ENCODE data around the gene ALCAM.
A peak's percentile ranks its signal among the peaks of the same experiment; 100 is the strongest.

The ALCAM gene

DNA sequence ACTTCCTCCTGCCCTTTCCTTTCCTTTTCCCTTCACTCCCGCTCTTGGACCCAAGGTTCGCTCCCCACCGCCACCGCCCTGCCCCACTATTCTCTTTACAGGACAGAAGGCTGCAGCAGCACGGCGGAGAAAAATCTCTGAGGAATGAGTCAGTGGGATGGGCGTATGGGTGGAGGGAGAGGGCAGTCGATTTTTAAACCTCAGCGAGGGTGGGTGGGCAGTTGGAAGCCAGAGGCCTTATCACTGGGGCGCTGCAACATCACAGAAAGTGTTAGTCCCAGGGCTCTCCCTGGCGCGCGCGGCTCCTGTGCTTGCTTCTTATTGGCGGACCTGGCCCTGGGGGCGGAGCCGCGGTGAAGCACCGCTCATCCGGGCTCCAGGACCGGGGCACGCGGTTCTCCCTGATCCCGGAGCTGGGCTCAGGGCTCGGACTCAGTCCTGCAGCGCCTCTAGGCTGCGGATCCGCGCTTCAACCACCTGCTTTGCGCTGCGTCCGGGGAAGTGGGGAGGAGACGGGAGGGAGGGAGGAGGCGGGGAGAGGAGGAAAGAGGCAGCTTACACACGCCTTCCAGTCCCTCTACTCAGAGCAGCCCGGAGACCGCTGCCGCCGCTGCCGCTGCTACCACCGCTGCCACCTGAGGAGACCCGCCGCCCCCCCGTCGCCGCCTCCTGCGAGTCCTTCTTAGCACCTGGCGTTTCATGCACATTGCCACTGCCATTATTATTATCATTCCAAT, at the start of gene ALCAM:
Gene ALCAM, plus strand, starts transcription at position 584 of the 737 bp plus-strand sequence.
- peak; percentile 91 for DNase-seq (ENCODE audit: low spot score)

DNA sequence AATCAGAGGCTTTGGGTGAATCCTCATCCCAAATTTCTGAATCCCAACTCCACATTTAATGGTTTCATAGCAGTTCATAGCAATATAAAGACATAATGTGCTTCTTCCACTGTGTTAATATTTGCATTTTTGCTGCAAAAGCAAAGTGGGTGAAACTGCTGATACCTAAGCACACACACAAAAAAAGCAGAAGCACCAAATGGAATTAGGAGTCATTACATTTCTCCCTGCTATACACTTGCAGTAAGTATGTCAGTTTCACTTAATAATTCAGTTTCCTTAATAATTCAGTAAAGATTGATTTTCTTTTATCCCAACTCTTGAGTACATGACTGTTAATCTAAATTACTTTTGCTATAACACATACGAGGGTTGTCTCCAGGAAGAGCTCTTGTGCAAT, 48.9 kb upstream of the ALCAM start:
- no peak for DNase-seq (ENCODE audit: low spot score)

DNA sequence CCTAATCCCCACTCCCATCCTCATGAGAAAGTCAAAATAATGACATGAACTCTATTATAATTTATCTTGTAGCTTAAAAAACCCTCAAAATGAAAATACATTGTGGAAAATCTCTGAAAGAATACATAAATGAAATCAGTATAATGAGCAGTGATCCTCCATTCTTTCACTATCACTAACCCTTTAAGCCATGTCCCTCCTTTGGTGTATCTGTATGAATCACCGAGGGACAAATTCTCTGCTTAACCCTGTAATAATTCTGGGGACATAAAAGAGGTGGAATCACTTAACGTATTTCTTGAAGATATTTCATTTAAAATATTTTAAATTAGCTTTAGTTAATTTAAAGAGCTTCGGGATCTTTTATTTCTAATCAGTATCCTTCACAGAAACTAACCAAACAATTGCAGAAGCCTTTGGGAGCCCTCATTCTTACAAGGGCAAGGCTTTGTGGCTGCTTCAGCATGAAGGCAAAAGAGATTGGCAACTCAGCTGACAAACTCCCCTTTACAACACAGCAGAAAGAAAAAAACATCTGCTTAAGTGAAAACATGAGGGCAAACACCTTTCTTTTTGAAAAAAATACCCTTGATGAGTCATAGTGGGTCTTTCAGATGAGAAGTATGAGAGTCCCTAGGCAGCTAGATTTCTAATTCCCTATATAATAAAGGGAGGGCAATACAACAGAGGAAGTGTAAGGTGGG, 44.0 kb upstream of the ALCAM start:
- no peak for DNase-seq (ENCODE audit: low spot score)

DNA sequence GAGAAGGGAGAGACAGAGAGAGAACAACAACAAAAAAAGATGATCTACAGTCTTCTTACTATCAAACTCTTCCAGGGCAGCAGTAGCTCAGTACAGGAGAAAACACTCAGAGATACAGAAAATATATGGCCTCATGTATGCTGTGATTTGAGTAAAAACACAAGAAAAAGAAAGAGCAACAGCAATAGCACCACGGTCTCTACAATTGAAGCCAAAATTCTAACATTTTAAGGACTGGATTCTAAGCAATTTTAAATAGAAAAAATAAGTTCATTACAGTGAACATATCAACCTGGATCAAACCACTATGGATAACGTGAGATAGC, 43.5 kb upstream of the ALCAM start:
- no peak for DNase-seq (ENCODE audit: low spot score)

DNA sequence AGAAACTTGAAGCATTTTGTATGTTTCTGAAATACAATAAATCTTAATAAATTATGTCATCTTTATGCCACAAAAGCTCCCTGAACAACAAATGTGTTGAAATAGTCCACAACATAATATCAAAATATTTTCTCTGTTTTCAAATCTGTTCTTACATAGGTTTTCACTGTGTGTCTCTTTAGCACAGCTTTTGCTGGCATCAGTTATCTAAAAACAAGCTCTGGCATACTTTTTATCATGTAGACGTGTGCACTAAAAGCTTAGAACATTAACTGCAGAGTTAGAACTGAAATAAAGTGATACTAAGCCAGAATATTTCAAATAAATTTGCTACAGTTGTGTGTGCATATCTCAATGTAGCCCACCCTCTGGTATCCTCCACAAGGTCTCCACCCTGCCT, 41.8 kb upstream of the ALCAM start:
- no peak for DNase-seq (ENCODE audit: low spot score)

DNA sequence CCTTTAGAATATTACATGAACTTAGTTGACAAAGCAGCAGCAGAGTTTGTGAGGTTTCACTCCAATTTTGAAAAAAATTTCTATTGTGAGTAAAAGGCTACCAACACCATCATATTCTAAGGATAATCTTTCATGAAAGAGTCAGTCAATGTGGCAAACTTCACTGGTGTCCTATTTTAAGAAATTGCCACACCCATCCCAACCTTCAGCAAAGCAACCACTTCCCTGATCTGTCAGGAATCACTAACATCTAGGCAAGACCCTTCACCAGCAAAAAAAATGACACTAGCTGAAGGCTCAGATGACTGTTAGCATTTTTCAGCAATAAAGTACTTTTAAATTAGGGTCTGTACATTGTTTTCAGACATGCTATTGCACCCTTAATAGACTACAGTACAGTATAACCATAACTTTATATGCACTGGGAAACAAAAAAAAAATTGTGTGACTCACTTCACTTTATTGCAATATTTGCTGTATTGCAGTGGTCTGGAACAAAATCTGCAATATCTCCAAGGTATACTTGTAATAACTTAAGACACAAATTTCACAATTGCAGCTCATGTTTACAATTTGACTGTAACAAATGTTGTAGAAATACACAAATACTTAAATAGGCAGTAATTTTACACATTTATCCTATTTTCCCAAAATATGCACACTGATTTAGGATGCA, 38.9 kb upstream of the ALCAM start:
- no peak for DNase-seq (ENCODE audit: low spot score)

DNA sequence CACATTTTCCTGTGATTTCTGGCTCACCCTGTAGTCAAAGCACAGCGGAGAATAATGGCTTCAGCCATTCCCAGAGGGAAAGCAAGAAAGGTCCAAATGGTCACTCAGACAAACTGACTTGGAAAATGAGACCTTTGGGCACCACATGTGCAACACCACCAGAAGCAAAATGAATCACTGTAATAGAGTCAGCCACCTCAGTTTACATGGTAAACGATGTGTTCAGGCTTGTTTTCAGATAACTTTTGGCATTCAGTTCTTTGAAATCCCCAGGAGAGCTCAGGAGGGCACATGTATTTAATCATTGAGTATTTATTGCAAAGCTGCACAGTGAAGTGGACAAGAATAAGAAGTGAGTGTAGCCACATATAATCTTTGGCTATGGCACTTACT, 38.4 kb upstream of the ALCAM start:
- DNase-seq (ENCODE audit: low spot score) = no peak

DNA sequence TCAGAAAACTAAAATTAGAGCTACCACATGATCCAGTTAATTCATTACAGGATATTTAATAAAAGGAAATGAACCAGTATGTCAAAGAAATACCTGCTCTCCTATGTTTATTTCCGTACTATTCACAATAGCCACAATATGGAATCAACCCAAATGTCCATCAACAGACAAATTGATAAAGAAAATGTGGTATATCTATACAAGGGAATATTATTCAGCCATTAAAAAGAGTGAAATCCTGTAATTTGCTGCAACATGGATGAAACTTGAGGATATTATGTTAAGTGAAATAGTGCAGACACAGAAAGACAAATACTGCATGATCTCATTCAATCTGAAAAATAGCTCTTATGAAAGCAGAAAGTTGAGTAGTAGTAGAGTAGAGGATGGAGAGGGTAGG, 33.7 kb upstream of the ALCAM start:
- no peak for DNase-seq (ENCODE audit: low spot score)

DNA sequence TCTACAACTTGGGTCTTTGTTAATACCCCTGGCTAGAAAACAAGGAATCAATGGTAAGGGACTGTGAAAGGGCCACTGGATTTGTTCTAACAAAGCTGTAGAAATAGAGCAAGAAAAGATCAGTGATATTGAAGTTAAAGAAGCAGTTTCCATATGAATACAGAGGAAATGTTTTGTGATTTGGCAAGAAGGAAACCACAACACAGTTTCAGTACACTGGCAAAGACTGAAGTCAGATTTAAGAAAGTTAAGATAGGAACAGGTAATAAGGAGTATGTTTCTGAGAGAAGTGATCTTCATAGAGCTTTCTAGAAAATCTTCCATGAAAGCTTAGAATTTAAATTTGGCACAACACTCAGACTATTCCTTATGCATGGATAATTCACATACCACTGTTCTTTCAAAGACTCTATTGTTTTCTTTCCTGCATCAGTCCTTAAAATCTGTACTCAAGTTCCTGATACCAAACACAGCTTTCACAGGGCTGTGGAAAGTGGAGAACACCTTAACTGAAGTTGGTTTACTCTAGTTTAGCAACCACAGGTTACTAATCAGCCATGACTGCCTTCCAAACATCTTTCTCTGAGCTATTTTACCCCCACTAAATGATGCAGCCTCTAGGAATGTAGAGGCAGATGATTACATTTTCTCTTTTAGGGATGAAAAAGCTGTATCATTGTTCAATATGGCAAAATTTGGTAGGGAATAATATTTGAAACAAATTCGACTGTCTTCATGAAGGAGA, 32.4 kb upstream of the ALCAM start:
- no peak for DNase-seq (ENCODE audit: low spot score)

DNA sequence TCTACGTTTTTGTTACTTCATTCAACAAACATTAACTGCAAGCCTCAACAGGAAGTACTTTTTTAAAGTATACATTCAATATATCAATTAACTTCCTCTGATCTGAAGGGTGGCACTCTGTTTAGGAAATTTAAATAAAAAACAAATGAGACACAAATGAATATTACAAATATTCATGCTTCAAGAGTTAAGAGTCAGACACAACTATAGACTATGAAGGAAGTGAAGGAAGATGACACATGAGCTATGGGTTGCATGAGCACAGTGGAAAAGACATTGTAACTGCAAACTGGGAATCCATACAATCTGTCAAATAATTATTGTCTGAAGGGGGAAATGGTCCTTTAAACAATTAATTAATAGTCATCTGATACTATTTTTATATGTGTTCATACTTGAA, 26.8 kb upstream of the ALCAM start:
- no peak for DNase-seq (ENCODE audit: low spot score)

DNA sequence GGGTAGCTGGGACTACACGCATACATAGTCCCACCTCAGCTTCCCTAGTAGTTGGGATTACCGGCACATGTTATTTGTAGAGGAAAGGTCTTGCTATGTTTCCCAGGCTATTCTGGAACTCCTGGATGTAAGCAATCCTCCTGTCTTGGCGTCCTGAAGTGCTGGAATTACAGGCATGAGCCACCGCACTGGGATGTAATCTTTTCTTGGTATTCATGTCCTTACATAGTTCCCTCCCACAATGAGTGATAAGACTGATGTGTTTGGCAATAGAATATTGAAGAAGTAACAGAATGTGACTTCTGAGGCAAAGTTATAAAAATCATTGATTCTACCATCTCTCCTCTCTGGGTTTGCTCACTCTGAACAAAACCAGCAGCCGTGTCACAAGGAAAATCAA, 22.7 kb upstream of the ALCAM start:
- DNase-seq (ENCODE audit: low spot score) = no peak

DNA sequence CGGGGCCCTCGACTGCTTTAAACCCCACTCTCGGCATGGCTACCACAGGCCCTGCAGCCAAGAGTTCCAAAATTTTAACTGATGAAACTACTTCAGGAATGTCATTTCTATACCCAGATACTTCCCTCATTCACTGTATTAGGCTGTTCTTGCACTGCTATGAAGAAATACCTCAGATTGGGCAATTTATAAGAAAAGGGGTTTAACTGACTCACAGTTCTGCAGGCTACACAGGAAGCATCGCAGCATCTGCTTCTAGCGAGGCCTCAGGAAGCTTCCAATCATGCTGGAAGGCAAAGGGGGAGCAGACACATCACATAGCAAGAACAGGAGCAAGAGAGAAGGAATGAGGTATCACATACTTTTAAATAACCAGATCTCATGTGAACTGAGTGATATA, 21.6 kb upstream of the ALCAM start:
- DNase-seq (ENCODE audit: low spot score) = no peak

DNA sequence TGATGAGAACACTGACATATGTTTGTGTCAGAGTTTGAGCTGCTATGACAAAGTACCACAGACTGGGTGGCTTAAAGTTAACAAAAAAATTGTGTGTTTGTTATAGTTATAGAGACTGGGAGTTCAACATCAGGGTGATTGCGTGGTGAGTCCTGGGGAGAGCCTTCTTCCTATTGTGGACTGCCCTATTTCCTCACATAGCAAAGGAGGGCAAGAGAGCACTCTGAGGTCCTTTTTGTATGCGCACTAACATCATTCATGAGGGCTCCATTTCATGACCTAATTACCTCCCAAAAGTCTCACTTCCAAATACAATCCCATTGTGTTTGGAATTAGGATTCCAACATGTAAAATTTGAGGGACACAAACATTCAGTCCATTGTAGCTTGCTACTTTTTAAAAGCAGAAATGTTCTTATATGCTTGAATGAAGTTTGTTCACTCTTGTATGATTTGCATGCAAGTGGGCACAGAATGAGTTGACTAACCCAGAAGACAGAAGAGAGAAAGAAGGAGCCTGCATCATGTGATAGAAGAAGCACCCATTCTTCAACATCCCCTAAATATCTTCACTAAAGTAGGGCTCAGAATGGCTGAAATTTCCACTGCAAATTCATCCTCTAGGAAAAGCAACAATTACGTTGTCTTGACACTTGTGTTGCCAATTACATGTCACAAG, 18.9 kb upstream of the ALCAM start:
- no peak for DNase-seq (ENCODE audit: low spot score)

DNA sequence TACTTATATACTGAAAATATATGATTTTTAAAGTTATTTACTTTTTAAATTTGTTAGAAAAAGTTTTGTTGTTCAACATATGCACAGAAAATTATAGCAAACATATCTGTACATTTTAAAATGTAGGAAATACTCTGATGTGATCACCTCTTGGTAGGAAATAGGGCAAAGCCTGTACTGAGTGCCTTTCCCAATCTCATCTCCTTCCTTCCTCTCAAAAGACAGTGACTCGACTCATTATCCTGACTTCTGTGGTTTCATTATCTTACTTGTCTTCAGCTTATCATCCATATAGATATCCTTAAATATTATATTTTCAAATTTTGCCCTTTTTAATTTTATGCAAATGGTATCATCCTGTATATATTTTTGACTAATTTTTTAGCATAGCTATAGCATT, 18.4 kb upstream of the ALCAM start:
- DNase-seq (ENCODE audit: low spot score) = no peak

DNA sequence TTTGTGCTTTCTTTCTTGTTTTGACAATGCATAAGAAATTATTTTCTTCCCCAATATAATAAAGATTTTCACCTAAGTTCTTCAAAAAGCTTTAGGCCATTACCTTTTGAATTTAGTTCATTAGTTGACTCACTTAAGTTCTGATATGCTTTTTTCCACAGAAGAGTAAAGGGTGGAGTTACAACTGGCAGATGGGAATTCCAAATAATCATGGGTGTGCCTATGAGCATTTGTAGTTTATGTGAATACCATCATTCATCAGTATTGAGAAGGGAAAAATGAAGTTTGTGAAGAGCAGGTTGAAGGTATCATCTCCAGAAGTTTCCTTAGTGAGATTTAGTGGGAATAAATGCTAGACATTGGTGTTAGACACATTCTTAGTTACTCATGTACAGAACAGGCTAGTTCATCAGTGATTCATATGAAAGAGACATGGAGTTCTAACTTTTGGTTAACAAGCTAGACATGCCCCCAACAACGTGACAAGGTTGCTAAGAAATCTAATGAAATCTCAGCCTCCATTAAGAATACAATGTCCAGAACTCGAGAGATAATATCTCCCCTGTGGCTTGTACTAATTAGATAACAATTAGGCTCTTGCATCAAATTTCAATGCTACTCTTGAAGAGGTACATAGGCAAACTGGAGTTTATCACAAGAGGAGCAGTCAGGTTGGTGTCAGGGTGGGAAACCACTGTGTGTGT, 16.9 kb upstream of the ALCAM start:
- DNase-seq (ENCODE audit: low spot score) = no peak

DNA sequence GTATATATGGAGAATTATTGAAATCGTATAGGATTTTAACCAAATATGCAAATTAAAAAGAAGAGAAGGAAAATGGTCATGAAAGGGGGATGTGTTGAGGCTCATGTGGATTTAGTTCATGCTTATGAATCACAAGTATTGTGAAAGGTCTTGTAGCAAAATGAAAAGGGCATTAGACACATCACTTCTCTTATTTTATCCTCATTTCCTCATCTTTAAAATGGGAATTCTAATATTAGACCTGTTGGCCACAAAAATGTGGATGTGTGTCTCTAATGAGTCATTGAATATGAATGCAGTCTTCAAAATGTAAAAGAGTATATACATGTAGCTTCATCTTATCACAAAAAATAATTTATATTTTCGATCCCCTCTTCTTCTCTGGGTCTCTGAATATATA, 14.9 kb upstream of the ALCAM start:
- no peak for DNase-seq (ENCODE audit: low spot score)

DNA sequence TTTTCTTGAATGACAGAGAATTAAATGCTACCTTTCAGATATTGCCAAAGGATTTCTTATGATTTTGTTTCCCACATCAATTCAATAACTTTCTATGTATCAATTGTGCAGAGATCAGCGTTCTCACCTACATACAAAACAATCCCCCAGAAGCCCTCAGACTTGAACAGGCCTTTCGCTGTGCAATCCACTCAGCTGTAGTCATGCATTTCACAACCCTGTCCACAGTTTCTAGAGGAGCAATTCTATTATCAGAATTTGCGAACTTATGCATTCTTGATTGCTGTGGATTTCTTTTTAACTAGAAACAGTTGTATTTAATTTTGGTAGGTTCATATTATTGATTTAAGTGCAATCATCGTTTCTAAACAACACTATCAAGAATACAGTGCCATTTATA, 13.7 kb upstream of the ALCAM start:
- DNase-seq (ENCODE audit: low spot score) = no peak

DNA sequence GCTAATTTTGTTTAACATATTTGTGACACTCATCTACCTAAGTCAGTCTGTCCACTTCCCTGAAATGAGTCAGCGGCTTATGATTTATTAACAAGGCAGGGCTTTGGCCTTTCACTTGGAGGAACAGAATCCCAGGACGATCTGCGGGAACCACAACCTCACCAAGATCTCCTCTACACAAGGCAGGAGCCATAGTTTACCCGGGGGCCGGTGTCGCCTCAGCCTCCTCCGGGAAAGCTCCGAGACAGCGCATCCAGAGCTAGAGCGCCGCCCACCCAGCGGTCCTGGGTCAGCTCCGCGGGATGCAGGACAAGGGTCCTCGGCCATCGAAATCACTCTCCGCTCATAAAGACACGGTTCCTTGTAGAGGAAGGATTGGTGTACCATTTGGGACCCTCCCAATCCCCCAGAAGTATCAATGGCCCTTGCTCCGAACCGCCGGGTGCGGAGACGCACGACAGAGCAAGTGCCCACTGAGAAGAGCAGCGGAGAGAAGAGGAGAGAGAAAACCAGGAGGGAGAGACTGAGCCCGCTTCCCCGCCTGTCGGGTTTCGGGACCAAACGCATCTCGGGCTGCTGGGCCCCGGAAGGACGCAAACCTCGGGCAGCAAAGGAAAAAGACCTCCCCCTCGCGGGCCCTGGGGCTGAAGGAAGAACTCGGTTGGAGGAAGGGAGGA, 13.1 kb upstream of the ALCAM start:
- no peak for DNase-seq (ENCODE audit: low spot score)

DNA sequence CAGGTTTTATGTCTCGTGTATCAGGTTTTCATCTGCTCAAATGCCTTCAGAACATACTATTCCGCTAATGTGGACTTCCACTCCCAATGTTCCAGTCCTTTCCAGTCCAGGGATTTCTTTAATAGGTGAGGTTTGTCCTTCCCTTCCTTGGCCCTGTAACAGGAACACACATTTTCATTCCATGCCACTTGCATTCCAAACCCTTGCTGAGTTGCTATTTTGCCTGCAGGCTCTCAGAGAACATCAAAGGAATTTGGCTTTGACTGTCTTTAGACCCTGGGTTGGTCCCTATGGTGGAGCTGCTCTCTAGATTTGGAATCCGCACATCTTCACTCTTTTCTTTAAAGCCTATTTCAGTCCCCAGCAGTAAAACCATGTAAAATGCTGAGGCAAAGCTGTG, 12.3 kb upstream of the ALCAM start:
- DNase-seq (ENCODE audit: low spot score) = no peak

DNA sequence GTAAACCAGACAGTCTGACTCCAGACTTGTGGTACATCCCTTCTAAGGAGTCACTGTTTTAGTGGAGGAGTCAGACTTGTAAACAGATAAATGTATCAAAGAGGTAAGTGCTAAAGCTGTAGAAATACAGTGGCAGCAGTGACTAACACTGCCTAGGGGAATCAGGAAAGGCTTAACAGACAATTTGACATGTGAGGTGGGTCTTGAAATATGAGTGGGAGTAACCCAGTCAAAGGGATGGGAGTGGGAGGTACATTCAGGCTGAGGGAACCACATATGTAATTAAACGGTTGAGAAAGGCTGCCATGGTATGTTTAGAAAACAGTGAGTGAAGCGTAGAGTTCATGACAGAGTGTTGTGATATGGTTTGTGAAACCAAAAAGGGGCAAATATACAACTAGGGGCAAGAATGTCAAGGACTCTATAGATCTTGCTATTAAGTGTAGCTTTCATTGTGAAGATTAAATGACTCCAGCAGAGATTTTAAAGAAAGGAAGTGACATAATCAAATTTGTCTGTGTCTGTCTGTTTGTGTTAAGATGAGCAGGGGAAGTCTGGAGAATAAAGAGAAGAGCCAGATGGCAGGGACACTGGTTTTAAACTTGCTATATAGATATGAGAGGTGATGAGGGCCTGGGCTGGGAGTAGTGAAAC, 11.2 kb upstream of the ALCAM start:
- DNase-seq (ENCODE audit: low spot score) = no peak

DNA sequence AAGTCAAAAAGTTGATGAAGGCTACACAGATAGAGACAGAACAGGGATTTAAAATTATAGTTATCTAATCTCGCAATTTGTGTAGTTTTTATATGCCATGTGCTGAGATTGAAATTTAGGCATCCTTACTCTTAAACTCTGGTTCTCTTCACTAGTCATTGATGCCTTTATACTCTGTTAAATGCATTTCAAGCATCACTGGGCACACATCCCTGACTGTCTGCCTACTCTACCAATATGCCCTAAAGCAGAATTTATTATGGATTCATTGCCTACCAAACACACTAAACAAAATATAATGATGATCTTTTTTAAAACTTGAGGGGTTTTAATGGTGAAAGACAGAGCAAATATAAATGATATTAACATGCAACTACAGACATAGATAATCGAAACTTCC, 10.3 kb upstream of the ALCAM start:
- DNase-seq (ENCODE audit: low spot score) = no peak

Data from HuH-7 (cell line).